Thymus (tissue), 11 donors: Measurements from ENCODE around the gene UBR4. TPM values are rescaled to one million over a fixed set of nuclear protein-coding genes. Genes with fewer than 3 reads are reported as not detected.

Source experiments
- DNase-seq, 9 donors: peaks; one replicate each; pipeline ENCODE4 v3.0.0-alpha.2; 2013; ENCODE audit warnings: low spot score in 9 of 9, low read depth in 6 of 9, missing footprints in 1 of 9
- H3K27ac ChIP-seq, 2 donors: one replicate each; pipeline ENCODE4 v1.5.1; 2013; ENCODE audit warnings: control low read depth in 1 of 2, low read depth in 1 of 2, low read length in 1 of 2, mild to moderate bottlenecking in 1 of 2, moderate library complexity in 1 of 2
- H3K27me3 ChIP-seq, 2 donors: one replicate each; pipeline ENCODE4 v1.5.1; 2013; ENCODE audit warnings: low read length in 1 of 2; ENCODE audit not compliant: control insufficient read depth in 2 of 2, insufficient read depth in 1 of 2
- H3K36me3 ChIP-seq, 2 donors: one replicate each; pipeline ENCODE4 v1.5.1; 2013; ENCODE audit warnings: low read length in 1 of 2, mild to moderate bottlenecking in 1 of 2, moderate library complexity in 1 of 2; ENCODE audit not compliant: control insufficient read depth in 2 of 2, insufficient read depth in 2 of 2
- H3K4me1 ChIP-seq, 2 donors: one replicate each; pipeline ENCODE4 v1.5.1; 2013; ENCODE audit warnings: low read length in 2 of 2; ENCODE audit not compliant: control insufficient read depth in 2 of 2, insufficient read depth in 2 of 2
- H3K4me3 ChIP-seq, 2 donors: one replicate each; pipeline ENCODE4 v1.5.1; 2013; ENCODE audit warnings: low read length in 2 of 2, control low read depth in 1 of 2, mild to moderate bottlenecking in 1 of 2
- H3K9me3 ChIP-seq, 2 donors: one replicate each; pipeline ENCODE4 v1.5.1; 2013; ENCODE audit warnings: low read length in 1 of 2, mild to moderate bottlenecking in 1 of 2; ENCODE audit not compliant: control insufficient read depth in 2 of 2, insufficient read depth in 1 of 2
- WGBS: extraction: QIAGEN DNeasy Blood & Tissue Kit; methylation state at CpG from one replicate; pipeline ENCODE4 v1.1.7; 2013; 5-methylcytosine and 5-hydroxymethylcytosine counted together
- polyA plus RNA-seq: library from polyadenylated mRNA; stranded (reverse); fragments of 200-250 nt; gene quantifications from one replicate; pipeline ENCODE4 v1.2.3, GENCODE V29; 2013
- total RNA-seq: library from RNA; stranded (reverse); fragments of 120-200 nt; gene quantifications from one replicate; pipeline ENCODE4 v1.2.4, GENCODE V29; 2013
- donor health status: healthy.

UBR4 gene
- total and polyA plus RNA-seq, 2 donors, result 38.3 to 165 TPM

DNA sequence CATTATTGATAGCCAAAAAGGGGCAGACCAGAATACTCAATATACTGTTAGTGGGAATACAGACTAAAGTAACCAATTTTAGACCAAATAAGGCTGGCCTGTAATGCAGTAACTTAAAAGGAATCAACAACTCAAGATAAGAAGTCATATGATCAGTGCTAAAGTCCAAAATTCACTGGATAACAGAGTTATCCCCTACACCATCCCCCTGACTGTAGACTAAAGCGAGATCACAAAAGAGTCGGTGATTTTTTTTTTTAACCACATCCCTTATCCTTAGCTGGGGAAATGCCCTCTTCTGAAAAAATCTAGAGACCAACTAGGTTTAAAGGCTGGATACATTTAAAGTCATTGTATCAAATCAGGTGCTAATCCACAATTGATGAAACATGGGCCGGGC lies 7.7 kb downstream of the UBR4 start:
- Histone ChIP-seq H3K27me3 (no peaks in the 10 kb centered on the region), H3K4me3 (no peak overlapping the region), H3K4me1 (no peaks in the 10 kb centered on the region), H3K27ac (no peak overlapping the region), H3K9me3 (no peaks in the 10 kb centered on the region), H3K36me3 (peaks cover 28 to 41% of the 10 kb centered on the region in 2 donors)
- 81% methylated on average over 3 of the region's 3 CpGs for WGBS
- DNase-seq, result no peak

DNA sequence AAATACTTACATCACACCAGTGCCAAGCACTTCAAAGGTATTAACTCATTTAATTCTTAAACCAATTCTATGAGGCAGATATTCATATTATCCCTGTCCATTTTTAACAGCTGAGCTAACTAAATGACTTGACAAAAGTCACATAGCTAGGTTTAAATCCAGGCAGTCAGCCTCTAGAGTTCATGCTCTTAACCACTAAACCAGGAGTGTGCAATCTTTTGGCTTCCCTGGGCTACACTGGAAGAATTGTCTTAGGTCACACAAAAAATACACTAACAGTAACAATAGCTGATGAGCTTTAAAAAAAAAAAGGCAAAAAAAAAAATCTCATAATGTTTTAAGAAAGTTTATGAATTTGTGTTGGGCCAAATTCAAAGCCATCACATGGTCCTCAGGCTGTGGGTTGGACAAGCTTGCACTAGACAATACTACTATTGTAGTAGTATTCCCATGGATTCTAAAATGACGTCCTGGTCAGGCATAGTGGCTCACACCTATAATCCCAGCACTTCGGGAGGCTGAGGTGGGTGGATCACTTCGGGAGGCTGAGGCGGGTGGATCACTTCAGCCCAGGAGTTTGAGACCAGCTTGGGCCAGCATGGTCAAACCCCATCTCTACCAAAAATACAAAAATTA lies 10.0 kb downstream of the UBR4 start:
- H3K27ac ChIP-seq, result no peak overlapping the region
- DNase-seq, result no peak
- H3K4me1 ChIP-seq, result no peaks in the 10 kb centered on the region
- peaks cover 46 to 62% of the 10 kb centered on the region in 2 donors for H3K36me3 ChIP-seq
- no peaks in the 10 kb centered on the region for H3K9me3 ChIP-seq
- no peak overlapping the region for H3K4me3 ChIP-seq
- no peaks in the 10 kb centered on the region for H3K27me3 ChIP-seq
- WGBS, result 97% methylated on average over 4 of the region's 4 CpGs

DNA sequence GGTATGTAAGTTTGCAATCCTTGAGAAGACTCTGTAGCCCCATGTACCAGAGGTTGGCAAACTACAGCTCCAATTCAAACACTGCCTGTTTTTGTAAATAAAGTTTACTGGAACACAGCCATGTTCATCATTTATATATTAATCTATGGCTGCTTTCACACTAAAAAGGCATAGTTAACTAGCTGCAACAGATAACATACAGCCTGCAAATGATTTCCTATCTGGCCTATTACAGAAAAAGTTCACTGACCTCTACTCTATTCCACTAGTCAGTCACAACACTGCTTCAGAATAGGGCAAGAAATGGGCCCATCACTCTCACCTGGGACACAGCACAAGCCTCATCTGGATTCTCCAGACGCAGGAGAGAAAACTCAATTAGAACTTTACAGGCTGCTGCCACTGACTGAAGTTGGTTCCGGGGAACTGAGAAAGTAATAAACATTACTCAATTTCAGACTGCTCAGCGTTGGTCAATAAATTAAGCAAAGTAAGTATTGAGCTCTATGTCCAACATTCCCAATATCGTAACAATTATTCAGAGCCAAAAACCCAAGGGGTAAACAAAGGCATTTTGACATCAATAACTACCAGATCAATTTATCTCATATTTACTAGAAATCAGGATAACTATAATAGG lies 10.6 kb downstream of the UBR4 start:
- WGBS, result 98% methylated on average over 4 of the region's 4 CpGs

DNA sequence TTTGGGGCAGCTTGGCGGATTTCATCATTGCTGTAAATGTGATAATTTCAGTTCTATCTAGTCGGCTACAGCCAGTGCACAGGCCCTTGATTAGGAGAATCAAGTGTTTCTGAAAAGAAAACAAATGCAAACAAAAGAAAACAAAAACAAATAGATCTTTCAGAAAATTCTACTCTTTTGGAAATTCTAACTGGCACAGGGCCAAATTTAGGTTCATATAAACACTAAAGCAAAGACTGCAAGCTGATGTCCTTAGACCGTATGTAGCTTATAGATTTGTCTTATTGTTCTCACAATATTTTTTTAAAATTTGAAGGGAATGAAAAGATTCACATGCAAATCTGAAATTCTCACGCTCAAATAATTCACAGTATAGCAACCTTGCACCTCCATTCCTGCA lies 11.2 kb downstream of the UBR4 start:
- Histone ChIP-seq H3K27ac (no peak overlapping the region), H3K4me1 (no peaks in the 10 kb centered on the region), H3K36me3 (peaks cover 53 to 72% of the 10 kb centered on the region in 2 donors), H3K9me3 (no peaks in the 10 kb centered on the region), H3K4me3 (no peak overlapping the region), H3K27me3 (no peaks in the 10 kb centered on the region)
- 99% methylated on average over 4 of the region's 4 CpGs for WGBS
- no peak for DNase-seq

More for the DNA sequence above, 10.6 kb downstream of the UBR4 start:
- Histone ChIP-seq H3K4me3 (no peak overlapping the region), H3K36me3 (peaks cover 47 to 65% of the 10 kb centered on the region in 2 donors), H3K9me3 (no peaks in the 10 kb centered on the region), H3K27ac (no peak overlapping the region), H3K27me3 (no peaks in the 10 kb centered on the region), H3K4me1 (no peaks in the 10 kb centered on the region)
- no peak for DNase-seq

DNA sequence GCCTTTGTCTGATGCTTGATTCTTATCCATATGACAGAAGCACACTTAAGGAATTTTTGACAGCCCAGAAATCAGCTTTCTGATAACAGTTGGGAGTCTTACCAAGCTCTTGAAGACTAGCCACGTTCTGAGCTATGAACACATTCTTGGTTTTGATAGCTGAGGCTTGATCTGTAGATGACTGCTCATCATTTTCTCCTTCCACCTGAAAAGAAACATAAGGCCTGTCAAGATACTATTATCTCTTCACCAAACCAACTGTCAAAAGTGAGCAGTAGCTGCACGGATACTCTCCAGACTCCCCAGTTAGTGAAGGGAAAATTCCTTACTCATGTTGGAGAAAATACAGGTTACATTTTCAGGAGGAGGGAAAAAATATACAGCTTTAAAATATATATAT lies 12.2 kb downstream of the UBR4 start:
- Histone ChIP-seq H3K9me3 (no peaks in the 10 kb centered on the region), H3K4me1 (no peaks in the 10 kb centered on the region), H3K36me3 (peaks cover 63 to 82% of the 10 kb centered on the region in 2 donors), H3K27ac (no peak overlapping the region), H3K4me3 (no peak overlapping the region), H3K27me3 (no peaks in the 10 kb centered on the region)
- DNase-seq, result no peak
- 97% methylated on average over 2 of the region's 2 CpGs for WGBS

DNA sequence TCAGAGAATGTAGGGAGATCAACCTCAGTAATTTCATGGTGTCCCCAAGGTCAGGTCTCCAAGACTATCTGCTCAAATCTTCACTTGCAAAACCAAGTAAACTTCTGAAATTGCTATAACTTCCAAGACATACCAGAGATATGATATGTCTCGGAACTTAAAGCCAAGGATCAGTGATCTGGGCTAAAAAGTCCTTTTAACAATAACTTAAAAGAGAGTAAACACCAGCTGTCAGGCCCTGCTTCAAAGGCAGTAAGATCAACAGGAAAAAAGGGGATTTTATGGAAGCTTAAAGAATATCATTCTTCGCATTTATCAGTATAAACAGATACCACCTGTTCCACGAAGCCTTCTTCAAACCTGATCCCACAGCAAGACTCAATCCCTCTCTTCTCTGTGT lies 13.7 kb downstream of the UBR4 start:
- Histone ChIP-seq H3K27ac (no peak overlapping the region), H3K36me3 (peaks cover 72 to 91% of the 10 kb centered on the region in 2 donors), H3K4me3 (no peak overlapping the region), H3K4me1 (no peaks in the 10 kb centered on the region), H3K9me3 (no peaks in the 10 kb centered on the region), H3K27me3 (no peaks in the 10 kb centered on the region)
- DNase-seq, result no peak
- WGBS, result 97% methylated on average over 3 of the region's 3 CpGs

DNA sequence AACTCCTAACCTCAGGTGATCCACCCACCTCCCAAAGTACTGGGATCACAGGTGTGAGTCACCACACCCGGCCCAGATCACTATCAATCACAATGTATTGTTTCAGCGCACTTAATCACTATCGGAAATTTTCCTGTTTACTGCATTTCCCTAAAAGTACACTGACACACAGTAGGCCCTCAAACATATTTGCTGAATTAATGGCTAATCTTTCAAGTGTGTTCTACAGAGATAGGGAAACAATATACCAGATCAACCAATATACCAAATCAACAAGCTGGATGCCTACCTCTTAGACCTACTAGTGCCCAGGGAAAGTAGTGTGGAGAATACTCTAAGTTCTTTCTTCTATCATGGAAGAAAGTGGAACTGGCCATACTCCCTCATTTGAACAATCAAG lies 17.1 kb downstream of the UBR4 start:
- Histone ChIP-seq H3K9me3 (no peaks in the 10 kb centered on the region), H3K36me3 (peaks cover 74 to 81% of the 10 kb centered on the region in 2 donors), H3K4me1 (no peaks in the 10 kb centered on the region), H3K27me3 (no peaks in the 10 kb centered on the region), H3K4me3 (no peak overlapping the region), H3K27ac (no peak overlapping the region)
- DNase-seq, result no peak
- 98% methylated on average over 3 of the region's 3 CpGs for WGBS

DNA sequence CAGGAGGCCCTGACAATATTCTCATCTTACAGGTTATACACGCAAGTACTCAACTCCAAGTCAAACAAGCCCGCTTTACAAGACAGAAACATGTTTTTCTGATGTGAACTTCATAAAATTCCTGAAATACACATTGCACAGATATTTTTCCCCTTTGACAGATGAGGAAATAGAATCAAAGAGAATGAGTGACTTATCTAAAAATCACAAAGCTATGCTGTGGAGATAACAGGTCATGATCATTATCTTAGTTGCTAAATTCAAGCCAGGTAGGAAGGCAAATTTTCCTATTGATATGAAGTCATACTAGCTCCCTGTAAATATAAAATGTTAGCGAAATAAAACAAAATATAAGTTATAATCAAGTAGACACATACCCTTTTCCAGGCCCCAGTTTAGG lies 18.3 kb downstream of the UBR4 start:
- H3K36me3 ChIP-seq, result peaks cover 73 to 79% of the 10 kb centered on the region in 2 donors
- no peak overlapping the region for H3K27ac ChIP-seq
- 98% methylated on average over 3 of the region's 3 CpGs for WGBS
- no peaks in the 10 kb centered on the region for H3K9me3 ChIP-seq
- DNase-seq, result no peak
- no peaks in the 10 kb centered on the region for H3K27me3 ChIP-seq
- H3K4me3 ChIP-seq, result no peak overlapping the region
- H3K4me1 ChIP-seq, result no peaks in the 10 kb centered on the region

DNA sequence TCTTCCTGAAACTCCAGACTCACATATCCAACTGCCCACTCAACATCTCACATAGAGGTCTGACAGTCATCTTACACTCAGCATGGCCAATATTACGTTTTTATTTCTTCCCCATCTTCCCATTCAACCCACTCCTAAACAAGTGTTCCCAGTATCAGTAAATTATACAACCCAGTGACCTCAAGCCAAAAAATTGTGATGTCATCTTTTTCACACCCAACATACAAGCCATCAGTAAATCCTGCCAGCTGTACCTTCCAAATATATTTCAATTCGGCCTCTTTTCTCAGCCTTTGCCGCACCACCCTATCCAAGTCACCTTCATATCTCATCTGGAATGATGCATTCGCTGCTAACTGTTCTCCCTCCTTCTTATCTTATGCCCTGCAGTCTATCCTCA lies 19.6 kb downstream of the UBR4 start:
- Histone ChIP-seq H3K27me3 (no peaks in the 10 kb centered on the region), H3K4me1 (no peaks in the 10 kb centered on the region), H3K4me3 (no peak overlapping the region), H3K27ac (no peak overlapping the region), H3K9me3 (no peaks in the 10 kb centered on the region), H3K36me3 (peaks cover 76 to 78% of the 10 kb centered on the region in 2 donors)
- WGBS, result 98% methylated on average over 4 of the region's 4 CpGs
- DNase-seq, result no peak
